Body of pancreas (tissue), 4 donors: ENCODE results near the gene DAP3. TPM values are rescaled to one million over a fixed set of nuclear protein-coding genes. Genes with fewer than 3 reads are reported as not detected.

Source experiments
- ATAC-seq: fragments of 150-250 bp; one replicate; pipeline ENCODE4 v1.9.1; 2016
- DNase-seq, 4 donors: peaks; one replicate each; pipeline ENCODE4 v3.0.0-alpha.2; 2019
- H3K27ac ChIP-seq, 4 donors: fragments of 200-600 bp; sonication (generic); 1 replicate in 3 of 4; 2 replicates in 1 of 4; pipeline versions ENCODE4 v1.5.1 to v1.6.1; 2016 to 2019; ENCODE audit warnings: mild to moderate bottlenecking in 1 of 4, mixed read lengths in 1 of 4, moderate library complexity in 1 of 4
- H3K27me3 ChIP-seq, 2 donors: fragments of 200-600 bp; sonication (generic); one replicate each; pipeline ENCODE4 v1.6.0; 2016; ENCODE audit warnings: mild to moderate bottlenecking in 1 of 2
- H3K36me3 ChIP-seq, 2 donors: fragments of 200-600 bp; sonication (generic); replicated peaks in 1 of 2; 2 replicates each; pipeline ENCODE4 v1.5.1; 2016; ENCODE audit warnings: low read depth in 2 of 2; ENCODE audit not compliant: insufficient read depth in 1 of 2
- H3K4me1 ChIP-seq: fragments of 200-600 bp; sonication (generic); one replicate; pipeline ENCODE4 v1.6.0; 2016
- H3K4me3 ChIP-seq, 2 donors: fragments of 200-600 bp; sonication (generic); 1 replicate in 1 of 2; 2 replicates in 1 of 2; pipeline ENCODE4 v1.5.1; 2016 to 2019
- H3K9me3 ChIP-seq, 3 donors: fragments of 200-600 bp; sonication (generic); 1 replicate in 2 of 3; 2 replicates in 1 of 3; pipeline ENCODE4 v1.5.1; 2016
- CTCF ChIP-seq, 7 experiments: fragments of 450-650 bp in 4 of 7; fragments of 200-600 bp in 3 of 7; sonication (generic) in 3 of 7; IDR thresholded peaks; one replicate each; pipeline ENCODE4 v1.5.1; 2016 to 2019; ENCODE audit warnings: antibody characterized with exemption in 7 of 7
- POLR2A ChIP-seq, 3 donors: fragments of 450-650 bp; IDR thresholded peaks; one replicate each; pipeline ENCODE4 v1.6.1; 2016; ENCODE audit warnings: antibody characterized with exemption in 3 of 3, mild to moderate bottlenecking in 2 of 3
- WGBS, 2 donors: methylation state at CpG; one replicate each; pipeline ENCODE4 v1.1.5; 2017; 5-methylcytosine and 5-hydroxymethylcytosine counted together
- intact Hi-C: fragments of 100-400 bp; cut with DNase I; formaldehyde crosslinking; loops from one replicate; pipeline ENCODE4 v1.15.1; 2023
- total RNA-seq, 2 donors: library from RNA; depleted of rRNA; stranded (reverse); fragments of >200 nt; gene quantifications; one replicate each; pipeline ENCODE4 v1.1.0, GENCODE V29; 2016

DAP3 gene
- total RNA-seq, 2 donors from 2014 or later, result 71.9 to 110 TPM

GRCh38 chr1:155769257-155769656 lies 80.4 kb downstream of the DAP3 start:
- WGBS, 2 donors, result 85 to 94% methylated on average over 5 of the region's 5 CpGs
- no peak for DNase-seq
- intact Hi-C loops, result no loop called here
- Histone ChIP-seq H3K9me3 (no peaks in the 10 kb centered on the region), H3K4me3 (no peak overlapping the region), H3K4me1 (no peaks in the 10 kb centered on the region), H3K27me3 (no peaks in the 10 kb centered on the region), H3K36me3 (peaks cover 14 to 31% of the 10 kb centered on the region in 2 donors), H3K27ac (no peak overlapping the region)
- no peak for ATAC-seq
- no peak for TF ChIP-seq POLR2A (IDR thresholded peaks at IDR 0.05)
- no peak for TF ChIP-seq CTCF (IDR thresholded peaks at IDR 0.05)

- TF ChIP-seq CTCF (IDR thresholded peaks at IDR 0.05) (no peak), POLR2A (IDR thresholded peaks at IDR 0.05) (no peak)
- H3K4me1 ChIP-seq, result no peaks in the 10 kb centered on the region
- ATAC-seq (no peak), DNase-seq (no peak)
- no peaks in the 10 kb centered on the region for H3K9me3 ChIP-seq
- H3K27me3 ChIP-seq, result no peaks in the 10 kb centered on the region
- WGBS, 2 donors, result 74 to 81% methylated on average over 2 of the region's 2 CpGs
- H3K36me3 ChIP-seq, result peaks cover 12 to 19% of the 10 kb centered on the region in 2 donors
- intact Hi-C loops, result no loop called here
- no peak overlapping the region for H3K4me3 ChIP-seq
- H3K27ac ChIP-seq, result no peak overlapping the region
These were observed 84.3 kb downstream of the DAP3 start for GRCh38 chr1:155773221-155773620.

- Histone ChIP-seq H3K27me3 (no peaks in the 10 kb centered on the region), H3K27ac (no peak overlapping the region), H3K36me3 (peaks cover 8 to 11% of the 10 kb centered on the region in 2 donors), H3K4me3 (no peak overlapping the region), H3K4me1 (no peaks in the 10 kb centered on the region), H3K9me3 (no peaks in the 10 kb centered on the region)
- TF ChIP-seq CTCF (IDR thresholded peaks at IDR 0.05) (no peak), POLR2A (IDR thresholded peaks at IDR 0.05) (no peak)
- no peak for ATAC-seq
- WGBS, 2 donors, result 86 to 94% methylated on average over 4 of the region's 4 CpGs
- DNase-seq, result no peak
- intact Hi-C loops, result no loop called here
These were observed 87.5 kb downstream of the DAP3 start for GRCh38 chr1:155776414-155776813.

GRCh38 chr1:155777582-155777981 lies 88.7 kb downstream of the DAP3 start:
- TF ChIP-seq POLR2A (IDR thresholded peaks at IDR 0.05), result no peak
- TF ChIP-seq CTCF (IDR thresholded peaks at IDR 0.05), result no peak
- no peak for ATAC-seq
- Histone ChIP-seq H3K9me3 (no peaks in the 10 kb centered on the region), H3K36me3 (peaks cover 3 to 8% of the 10 kb centered on the region in 2 donors), H3K4me3 (no peak overlapping the region), H3K27me3 (no peaks in the 10 kb centered on the region), H3K27ac (no peak overlapping the region), H3K4me1 (no peaks in the 10 kb centered on the region)
- no peak for DNase-seq
- intact Hi-C loops, result no loop called here
- WGBS, 2 donors, result 84 to 88% methylated on average over 3 of the region's 3 CpGs

Other genes starting within 250 kb of the DAP3 start
- gene ASH1L, start 126.3 kb upstream of the DAP3 start, total RNA-seq, result 10 to 100 TPM; 34.0 to 51.4 TPM
- 10 to 100 TPM; 19.5 to 50.4 TPM for gene MSTO1, start 78.9 kb upstream of the DAP3 start, total RNA-seq
- gene YY1AP1, start 317 bp upstream of the DAP3 start, total RNA-seq, result 10 to 100 TPM; 40.5 to 90.6 TPM
- 10 to 100 TPM; 26.7 to 44.4 TPM for gene GON4L, start 168.1 kb downstream of the DAP3 start, total RNA-seq
- gene SYT11, start 170.5 kb downstream of the DAP3 start, total RNA-seq, result 1 to 10 TPM; 1.3 to 5.4 TPM
- gene RIT1, start 222.3 kb downstream of the DAP3 start, total RNA-seq, result 10 to 100 TPM in 1 of 2 donors, 1 to 10 TPM in 1; 6.9 to 16.1 TPM
- 10 to 100 TPM; 32.7 to 40.5 TPM for gene KHDC4, start 245.3 kb downstream of the DAP3 start, total RNA-seq